Astrocyte (in vitro differentiated cells and primary cell): ENCODE results near the gene ZNF761. TPM values are rescaled to one million over a fixed set of nuclear protein-coding genes. Genes with fewer than 3 reads are reported as not detected.
"Not testable (repeated sequence)": the region's sequence is repeated elsewhere in the genome, so short reads cannot be mapped to it uniquely, and the experiment has no call there.

Experiments used
- DNase-seq: peaks from one replicate; pipeline ENCODE4 v3.0.0-alpha.2; 2010; ENCODE audit warnings: low read depth
- FAIRE-seq: peaks from 2 replicates; lab custom pipeline; 2011; peaks lifted over from hg19 to GRCh38; lab: Jason Lieb, UNC
- H2AFZ ChIP-seq: 2 replicates; pipeline ENCODE4 v1.6.0; 2012; ENCODE audit warnings: low read depth, low read length, inconsistent platforms
- H3K27ac ChIP-seq: 2 replicates; pipeline ENCODE4 v1.5.1; 2011; ENCODE audit warnings: low read depth, low read length, inconsistent platforms
- H3K27me3 ChIP-seq: 2 replicates; pipeline ENCODE4 v1.6.0; 2011; ENCODE audit warnings: low read length, inconsistent platforms; ENCODE audit not compliant: insufficient read depth
- H3K36me3 ChIP-seq: 2 replicates; pipeline ENCODE4 v1.5.1; 2011; ENCODE audit warnings: low read length, inconsistent platforms; ENCODE audit not compliant: insufficient read depth
- H3K4me1 ChIP-seq: 2 replicates; pipeline ENCODE4 v1.5.1; 2011; ENCODE audit warnings: low read length, inconsistent platforms; ENCODE audit not compliant: insufficient read depth
- H3K4me2 ChIP-seq: 2 replicates; pipeline ENCODE4 v1.6.0; 2012; ENCODE audit warnings: low read length, inconsistent platforms
- H3K4me3 ChIP-seq: 2 replicates; pipeline ENCODE4 v1.5.1; 2011; ENCODE audit warnings: low read depth, mild to moderate bottlenecking, low read length, inconsistent platforms; ENCODE audit not compliant: insufficient read depth
- H3K79me2 ChIP-seq: 2 replicates; pipeline ENCODE4 v1.6.0; 2012; ENCODE audit warnings: mild to moderate bottlenecking, low read length, inconsistent platforms; ENCODE audit not compliant: insufficient read depth
- H3K9ac ChIP-seq: 2 replicates; pipeline ENCODE4 v1.6.0; 2012; ENCODE audit warnings: mild to moderate bottlenecking, low read length, inconsistent platforms
- H3K9me3 ChIP-seq: 2 replicates; pipeline ENCODE4 v1.5.1; 2012; ENCODE audit warnings: low read depth, mild to moderate bottlenecking, low read length, inconsistent platforms; ENCODE audit not compliant: insufficient read depth
- H4K20me1 ChIP-seq: 2 replicates; pipeline ENCODE4 v1.6.0; 2012; ENCODE audit warnings: low read length, inconsistent platforms; ENCODE audit not compliant: insufficient read depth
- H3K27ac Mint-ChIP-seq: one replicate; pipeline ENCODE4 v1.8.0; 2021; ENCODE audit warnings: mild to moderate bottlenecking, mixed read lengths; ENCODE audit not compliant: unreplicated experiment
- H3K27me3 Mint-ChIP-seq: one replicate; pipeline ENCODE4 v1.8.0; 2021; ENCODE audit warnings: low read depth, mixed read lengths; ENCODE audit not compliant: unreplicated experiment
- H3K36me3 Mint-ChIP-seq: one replicate; pipeline ENCODE4 v1.8.0; 2021; ENCODE audit warnings: low read depth, mixed read lengths; ENCODE audit not compliant: unreplicated experiment
- H3K4me1 Mint-ChIP-seq: one replicate; pipeline ENCODE4 v1.8.0; 2021; ENCODE audit warnings: low read depth, mixed read lengths; ENCODE audit not compliant: unreplicated experiment
- H3K4me3 Mint-ChIP-seq: one replicate; pipeline ENCODE4 v1.8.0; 2021; ENCODE audit warnings: mild to moderate bottlenecking, moderate library complexity, mixed read lengths; ENCODE audit not compliant: unreplicated experiment
- H3K9me3 Mint-ChIP-seq: one replicate; pipeline ENCODE4 v1.8.0; 2021; ENCODE audit warnings: mild to moderate bottlenecking, mixed read lengths; ENCODE audit not compliant: unreplicated experiment
- EZH2 ChIP-seq: IDR thresholded peaks from 2 replicates; pipeline ENCODE4 v1.6.1; 2012; ENCODE audit warnings: mild to moderate bottlenecking, low read length, inconsistent platforms; ENCODE audit not compliant: insufficient read depth
- total RNA-seq: library from RNA; stranded (reverse); gene quantifications from 2 replicates; pipeline ENCODE4 v1.2.1, GENCODE V29; 2021
- TF ChIP-seq, protein P1 (sequence below): IDR thresholded peaks from 2 replicates; pipeline ENCODE4 v1.5.1; 2011; ENCODE audit warnings: low read depth, mild to moderate bottlenecking, inconsistent platforms, low read length, moderate library complexity; ENCODE audit not compliant: insufficient read depth

ZNF761 gene
- total RNA-seq, 1 donor from 2014 or later, result 11.3 TPM

DNA sequence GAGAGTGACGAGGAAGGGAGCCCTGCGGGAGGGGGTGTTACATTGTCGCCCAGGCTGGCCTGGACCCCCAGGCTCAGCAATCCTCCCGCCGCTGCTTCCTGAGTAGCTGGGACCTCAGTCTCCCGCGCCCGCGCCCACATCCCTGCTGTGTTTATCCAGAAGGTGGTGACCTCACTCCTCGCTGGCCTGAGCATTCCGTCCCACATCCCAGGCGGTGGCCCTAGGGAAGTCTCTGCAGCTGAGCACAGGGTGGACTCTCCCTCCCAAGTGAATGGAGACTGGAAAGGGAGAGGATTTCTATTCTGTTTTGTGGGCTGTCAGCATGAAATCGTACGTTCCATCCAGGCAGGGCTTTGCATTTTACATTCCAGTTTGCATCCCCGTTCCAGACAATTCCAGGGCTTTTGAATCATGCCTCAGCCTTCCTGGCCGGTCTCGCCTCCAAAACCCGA, 37.2 kb upstream of the ZNF761 start:
- Histone ChIP-seq H3K27ac (peak overlapping the region; percentile 29), H3K9me3 (no peaks in the 10 kb centered on the region), H3K79me2 (peaks cover 8% of the 10 kb centered on the region), H3K4me1 (peaks cover 5% of the 10 kb centered on the region), H3K4me2 (peak overlapping the region; percentile 97), H3K4me3 (peak overlapping the region; percentile 89), H3K9ac (peak overlapping the region; percentile 86), H3K36me3 (no peaks in the 10 kb centered on the region), H3K27me3 (no peaks in the 10 kb centered on the region), H4K20me1 (peaks cover 3% of the 10 kb centered on the region), H2AFZ (peak overlapping the region; percentile 99)
- peak; percentile 53 for DNase-seq
- Mint-ChIP-seq H3K4me1 (peaks cover 6% of the 10 kb centered on the region), H3K27ac (peak overlapping the region; percentile 77), H3K4me3 (peak overlapping the region; percentile 98), H3K36me3 (peaks cover 8% of the 10 kb centered on the region), H3K27me3 (no peaks in the 10 kb centered on the region), H3K9me3 (peaks cover 7% of the 10 kb centered on the region)
- no peak for FAIRE-seq
- TF ChIP-seq EZH2, result no peak
- TF ChIP-seq, protein P1, sequence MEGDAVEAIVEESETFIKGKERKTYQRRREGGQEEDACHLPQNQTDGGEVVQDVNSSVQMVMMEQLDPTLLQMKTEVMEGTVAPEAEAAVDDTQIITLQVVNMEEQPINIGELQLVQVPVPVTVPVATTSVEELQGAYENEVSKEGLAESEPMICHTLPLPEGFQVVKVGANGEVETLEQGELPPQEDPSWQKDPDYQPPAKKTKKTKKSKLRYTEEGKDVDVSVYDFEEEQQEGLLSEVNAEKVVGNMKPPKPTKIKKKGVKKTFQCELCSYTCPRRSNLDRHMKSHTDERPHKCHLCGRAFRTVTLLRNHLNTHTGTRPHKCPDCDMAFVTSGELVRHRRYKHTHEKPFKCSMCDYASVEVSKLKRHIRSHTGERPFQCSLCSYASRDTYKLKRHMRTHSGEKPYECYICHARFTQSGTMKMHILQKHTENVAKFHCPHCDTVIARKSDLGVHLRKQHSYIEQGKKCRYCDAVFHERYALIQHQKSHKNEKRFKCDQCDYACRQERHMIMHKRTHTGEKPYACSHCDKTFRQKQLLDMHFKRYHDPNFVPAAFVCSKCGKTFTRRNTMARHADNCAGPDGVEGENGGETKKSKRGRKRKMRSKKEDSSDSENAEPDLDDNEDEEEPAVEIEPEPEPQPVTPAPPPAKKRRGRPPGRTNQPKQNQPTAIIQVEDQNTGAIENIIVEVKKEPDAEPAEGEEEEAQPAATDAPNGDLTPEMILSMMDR, result no peak

DNA sequence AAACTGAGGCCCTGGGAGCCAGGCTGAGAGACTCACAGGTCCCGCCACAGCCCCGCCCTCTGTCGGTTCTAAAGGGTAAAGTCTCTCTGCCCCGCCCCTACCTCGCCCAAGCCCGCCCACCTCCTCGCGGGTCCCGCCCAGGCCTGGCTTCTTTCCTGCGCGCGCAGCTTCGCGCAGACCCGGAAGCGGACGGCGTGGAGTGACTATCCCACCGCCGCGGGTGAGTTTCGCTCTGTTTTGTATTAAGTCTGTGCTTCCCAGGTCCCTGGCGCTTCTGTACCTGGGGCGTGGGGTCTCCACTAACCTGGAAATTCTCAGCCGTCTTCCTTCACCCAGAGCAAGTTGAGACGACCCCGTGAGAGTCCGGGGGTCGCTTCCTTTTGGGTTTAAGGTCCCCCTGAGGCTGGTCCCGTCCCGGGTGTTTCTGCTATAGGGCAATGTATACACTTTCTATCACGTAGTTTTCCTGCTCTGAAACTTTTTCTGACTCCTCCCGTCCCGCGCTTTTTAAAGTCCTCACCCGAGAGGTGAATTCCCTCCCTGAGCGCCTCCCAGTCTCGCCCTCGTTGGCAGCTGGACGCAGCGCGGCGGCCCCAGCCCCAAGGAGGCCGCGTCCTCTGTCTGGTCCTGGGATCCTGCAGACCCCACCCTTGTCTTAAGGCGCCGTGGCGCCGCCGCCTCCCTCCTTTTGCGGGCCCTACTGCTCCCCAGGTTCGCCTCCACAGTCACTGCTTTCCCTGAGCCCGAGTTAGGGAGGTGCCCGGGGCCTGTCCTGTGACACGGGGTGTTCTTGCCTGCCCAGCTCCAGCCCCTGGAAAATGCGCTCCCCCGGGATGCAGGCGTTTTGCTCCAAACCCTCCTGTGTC, 36.6 kb upstream of the ZNF761 start, which contains the start of gene ZNF765:
Gene ZNF765 (plus strand): TSS at position 176 of the 866 bp plus-strand sequence. CDS start 2,867 bp downstream, outside the sequence.
- Histone ChIP-seq H3K36me3 (peaks cover 1% of the 10 kb centered on the region), H3K4me1 (peaks cover 5% of the 10 kb centered on the region), H3K9ac (peak within 1 kb of the TSS; percentile 86), H3K27ac (peak within 1 kb of the TSS; percentile 60), H3K27me3 (no peaks in the 10 kb centered on the region), H2AFZ (peak within 1 kb of the TSS; percentile 99), H3K4me3 (peak within 1 kb of the TSS; percentile 89), H4K20me1 (peaks cover 3% of the 10 kb centered on the region), H3K79me2 (peaks cover 8% of the 10 kb centered on the region), H3K9me3 (no peaks in the 10 kb centered on the region), H3K4me2 (peak within 1 kb of the TSS; percentile 97)
- Mint-ChIP-seq H3K27ac (peak within 1 kb of the TSS; percentile 77), H3K36me3 (peaks cover 12% of the 10 kb centered on the region), H3K4me3 (peak within 1 kb of the TSS; percentile 98), H3K4me1 (peaks cover 6% of the 10 kb centered on the region), H3K9me3 (peaks cover 7% of the 10 kb centered on the region), H3K27me3 (no peaks in the 10 kb centered on the region)
- no peak for TF ChIP-seq EZH2
- TF ChIP-seq, protein P1, result no peak
- FAIRE-seq, result no peak
- DNase-seq, result peak; percentile 78

DNA sequence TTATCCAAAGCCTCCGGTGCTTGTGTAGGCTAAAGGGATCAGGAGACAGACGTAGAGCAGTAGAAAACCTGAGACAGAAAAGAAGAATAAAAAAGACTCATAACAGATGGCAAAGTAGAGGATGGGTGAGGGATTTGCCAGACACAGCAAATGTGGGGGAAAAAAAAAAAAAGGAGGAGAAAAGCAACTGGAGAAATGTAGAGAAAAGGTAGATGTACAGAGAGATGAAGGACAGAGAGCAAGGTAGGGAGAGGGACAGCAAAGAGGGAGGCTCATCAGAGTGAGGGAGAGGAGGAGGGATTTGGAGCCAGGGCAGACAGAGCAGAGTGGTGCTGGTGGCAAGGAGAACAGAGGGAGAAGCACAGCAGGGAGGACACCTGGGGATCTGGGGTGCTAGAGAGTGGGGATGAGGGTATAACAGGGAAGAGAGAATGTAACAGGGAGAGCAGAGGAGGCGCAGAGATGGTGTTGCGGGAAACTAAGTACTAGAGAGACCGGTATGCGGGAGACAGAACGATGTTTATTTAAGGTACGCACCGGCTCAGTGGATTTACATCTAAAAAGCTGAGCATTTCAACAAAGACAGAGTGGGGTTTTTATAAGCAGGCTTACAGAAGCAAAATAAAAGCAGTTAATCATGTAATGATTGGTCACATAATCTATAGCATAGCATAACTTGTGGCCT, 35.8 kb upstream of the ZNF761 start:
- not testable (repeated sequence) for FAIRE-seq, H3K4me1 ChIP-seq, H3K4me1 Mint-ChIP-seq, H3K9me3 ChIP-seq, DNase-seq, H3K36me3 ChIP-seq, H3K27me3 ChIP-seq, H3K79me2 ChIP-seq, H3K27me3 Mint-ChIP-seq, H4K20me1 ChIP-seq
- H3K27ac ChIP-seq, result peak overlapping the region; percentile 60
- H3K9ac ChIP-seq, result peak overlapping the region; percentile 86
- peak overlapping the region; percentile 97 for H3K4me2 ChIP-seq
- peaks cover 10% of the 10 kb centered on the region for H3K9me3 Mint-ChIP-seq
- H2AFZ ChIP-seq, result peak overlapping the region; percentile 92
- peak overlapping the region; percentile 89 for H3K4me3 ChIP-seq
- H3K27ac Mint-ChIP-seq, result peak overlapping the region; percentile 70
- peak overlapping the region; percentile 98 for H3K4me3 Mint-ChIP-seq
- peaks cover 17% of the 10 kb centered on the region for H3K36me3 Mint-ChIP-seq
